Fibroblast of the aortic adventitia (primary cell): ENCODE measurements around the gene MMP21. TPM values are rescaled to one million over a fixed set of nuclear protein-coding genes. Genes with fewer than 3 reads are reported as not detected.

ENCODE experiments used
- DNase-seq: peaks from one replicate; pipeline ENCODE4 v3.0.0-alpha.2; 2010; ENCODE audit warnings: low read depth
- H3K4me3 ChIP-seq: 2 replicates; pipeline ENCODE4 v1.5.1; 2011; ENCODE audit warnings: low read depth, mild to moderate bottlenecking, control low read depth, low read length, moderate library complexity
- total RNA-seq: library from RNA; depleted of rRNA; stranded (reverse); fragments of >200 nt; gene quantifications from 2 replicates; pipeline ENCODE4 v1.2.3, GENCODE V29; 2012; ENCODE audit warnings: low replicate concordance
- TF ChIP-seq, protein P1 (sequence below): IDR thresholded peaks from 2 replicates; pipeline ENCODE4 v1.5.1; 2011; ENCODE audit warnings: mild to moderate bottlenecking, low read length, control low read depth, inconsistent platforms; ENCODE audit not compliant: insufficient read depth

MMP21 gene
- total RNA-seq, 1 donor = 0.09 TPM

DNA sequence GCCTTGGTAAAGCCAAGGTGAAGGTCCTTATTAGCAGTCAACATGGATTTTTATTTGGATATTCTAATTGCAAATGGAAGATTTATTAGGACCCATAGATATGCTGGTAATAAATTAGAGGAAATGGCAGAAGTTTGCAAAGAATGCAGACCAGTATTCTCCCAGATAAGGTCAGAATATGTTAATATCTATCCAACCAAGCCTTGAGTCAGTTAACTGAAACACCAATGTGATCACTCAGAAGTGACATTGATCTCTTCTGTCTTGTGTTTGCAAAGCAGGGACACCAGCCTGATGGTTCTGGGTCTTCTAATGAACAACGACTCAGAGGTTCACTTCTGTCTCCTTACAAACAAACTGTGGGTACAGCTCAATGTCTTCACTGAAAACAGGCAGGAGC, 26.0 kb upstream of the MMP21 start:
- TF ChIP-seq, protein P1, sequence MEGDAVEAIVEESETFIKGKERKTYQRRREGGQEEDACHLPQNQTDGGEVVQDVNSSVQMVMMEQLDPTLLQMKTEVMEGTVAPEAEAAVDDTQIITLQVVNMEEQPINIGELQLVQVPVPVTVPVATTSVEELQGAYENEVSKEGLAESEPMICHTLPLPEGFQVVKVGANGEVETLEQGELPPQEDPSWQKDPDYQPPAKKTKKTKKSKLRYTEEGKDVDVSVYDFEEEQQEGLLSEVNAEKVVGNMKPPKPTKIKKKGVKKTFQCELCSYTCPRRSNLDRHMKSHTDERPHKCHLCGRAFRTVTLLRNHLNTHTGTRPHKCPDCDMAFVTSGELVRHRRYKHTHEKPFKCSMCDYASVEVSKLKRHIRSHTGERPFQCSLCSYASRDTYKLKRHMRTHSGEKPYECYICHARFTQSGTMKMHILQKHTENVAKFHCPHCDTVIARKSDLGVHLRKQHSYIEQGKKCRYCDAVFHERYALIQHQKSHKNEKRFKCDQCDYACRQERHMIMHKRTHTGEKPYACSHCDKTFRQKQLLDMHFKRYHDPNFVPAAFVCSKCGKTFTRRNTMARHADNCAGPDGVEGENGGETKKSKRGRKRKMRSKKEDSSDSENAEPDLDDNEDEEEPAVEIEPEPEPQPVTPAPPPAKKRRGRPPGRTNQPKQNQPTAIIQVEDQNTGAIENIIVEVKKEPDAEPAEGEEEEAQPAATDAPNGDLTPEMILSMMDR = no peak
- DNase-seq = no peak
- H3K4me3 ChIP-seq = no peak overlapping the region

DNA sequence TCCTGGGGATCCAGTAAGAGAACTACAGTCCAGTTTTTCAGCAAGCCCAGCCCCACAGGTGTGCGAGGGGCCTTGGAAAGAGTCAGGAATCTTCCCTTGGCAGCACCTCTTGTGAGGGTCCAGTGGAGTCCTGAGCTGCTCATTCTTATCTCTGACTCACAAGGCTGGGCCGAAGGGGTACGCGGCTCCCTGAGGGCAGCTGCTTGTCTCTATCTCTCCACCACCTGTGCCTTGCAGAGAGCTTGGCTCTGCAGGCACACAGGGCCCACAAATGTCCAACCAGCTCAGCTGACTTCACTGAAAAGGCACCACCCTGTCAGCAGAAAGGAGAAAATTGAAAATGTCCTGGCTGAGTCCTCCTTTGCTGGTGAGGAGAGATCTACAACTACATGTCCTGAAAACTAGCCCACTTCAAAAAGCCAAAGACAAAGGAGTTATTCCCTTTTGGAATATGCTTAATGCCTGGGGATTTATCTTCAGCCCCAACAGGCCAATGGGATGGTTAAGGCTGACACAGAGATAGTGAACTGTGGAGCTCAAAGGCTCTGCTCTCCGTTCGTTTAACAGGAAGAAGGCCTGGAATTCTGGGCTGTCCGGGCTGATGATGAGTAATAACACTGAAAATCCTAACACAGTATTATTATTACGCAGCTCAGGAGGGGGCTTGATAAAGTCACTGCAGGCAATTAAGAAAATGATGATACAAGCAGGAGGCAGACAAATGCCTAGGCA, 24.0 kb upstream of the MMP21 start:
- no peak for DNase-seq
- TF ChIP-seq, protein P1 = no peak
- no peak overlapping the region for H3K4me3 ChIP-seq

DNA sequence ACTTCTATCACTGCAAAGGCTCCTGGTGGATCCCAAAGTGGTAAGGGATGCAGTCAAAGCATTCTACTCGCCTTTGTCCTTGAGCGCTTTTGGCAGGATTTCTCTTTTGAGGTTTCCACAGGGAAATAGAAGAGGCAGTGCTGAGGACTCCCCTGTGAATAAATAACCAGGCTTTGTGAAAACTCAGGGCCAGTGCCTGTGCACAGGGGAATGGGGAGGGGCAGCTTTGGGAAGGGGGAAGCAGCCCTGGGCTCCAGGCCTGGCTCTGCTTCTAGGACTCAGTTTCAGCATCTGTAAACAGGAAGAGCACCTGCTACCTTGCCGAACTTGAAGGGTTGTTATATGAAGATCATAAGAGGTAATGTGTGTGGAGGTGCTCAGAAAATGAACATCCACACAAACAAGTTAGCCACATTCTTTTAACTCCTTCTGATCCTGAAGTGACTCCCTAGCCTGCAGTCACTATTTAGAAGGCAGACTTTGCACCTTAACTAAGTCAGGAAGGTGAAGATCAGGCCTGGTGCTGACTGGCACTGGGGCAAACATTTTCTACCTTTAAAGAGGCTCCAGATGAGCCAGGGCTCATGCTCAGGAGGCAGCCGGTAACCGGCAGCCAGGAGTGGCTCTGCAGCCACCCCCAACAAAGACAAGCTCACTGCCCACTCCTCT, 22.5 kb upstream of the MMP21 start:
- no peak overlapping the region for H3K4me3 ChIP-seq
- TF ChIP-seq, protein P1 = no peak
- DNase-seq = no peak

DNA sequence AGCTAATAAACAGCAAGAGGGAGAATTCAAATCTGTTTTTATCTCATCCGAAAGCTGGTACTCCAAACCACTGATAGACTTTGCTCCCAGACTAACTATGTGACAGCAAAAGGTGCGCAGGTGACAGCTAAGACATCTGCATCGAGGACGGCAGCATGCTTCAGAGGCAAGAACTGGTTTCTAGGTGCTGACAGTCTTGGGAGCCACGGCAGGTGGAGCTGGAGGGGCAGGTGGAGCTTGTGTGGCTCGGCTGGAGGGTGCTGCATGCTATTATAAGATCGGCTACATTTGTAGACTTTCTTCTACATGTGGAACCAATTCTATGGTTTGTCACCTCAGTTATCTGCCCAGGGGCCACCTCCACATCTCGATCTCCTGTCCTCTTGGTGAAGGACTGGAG, 21.8 kb upstream of the MMP21 start:
- DNase-seq = no peak
- no peak overlapping the region for H3K4me3 ChIP-seq
- TF ChIP-seq, protein P1 = no peak

DNA sequence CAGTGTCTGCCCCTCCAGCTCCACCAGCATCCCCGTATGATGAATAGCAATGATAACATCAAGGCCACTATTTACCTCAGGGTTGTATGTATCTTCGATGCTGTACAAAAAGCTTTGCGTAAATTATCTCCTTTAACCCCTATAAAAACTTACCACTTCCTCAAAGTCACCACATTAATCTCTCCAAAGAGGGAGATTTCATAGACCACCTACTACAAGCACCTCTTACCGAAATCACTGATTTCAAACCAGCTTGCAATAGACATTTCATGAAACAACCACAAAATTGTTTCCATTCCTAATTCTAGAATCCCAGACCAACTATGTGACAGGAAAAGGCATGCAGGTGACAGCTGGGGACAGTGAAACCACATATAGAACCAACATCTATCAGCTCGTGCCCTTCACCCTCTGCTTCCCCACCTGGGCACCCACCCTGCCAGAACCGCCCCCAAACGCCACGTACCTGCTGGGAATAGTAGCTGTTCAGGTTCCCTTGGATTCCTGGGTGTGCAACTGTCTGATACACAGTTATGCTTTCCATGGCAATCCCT, 20.1 kb upstream of the MMP21 start:
- DNase-seq = no peak
- no peak overlapping the region for H3K4me3 ChIP-seq
- TF ChIP-seq, protein P1 = no peak

DNA sequence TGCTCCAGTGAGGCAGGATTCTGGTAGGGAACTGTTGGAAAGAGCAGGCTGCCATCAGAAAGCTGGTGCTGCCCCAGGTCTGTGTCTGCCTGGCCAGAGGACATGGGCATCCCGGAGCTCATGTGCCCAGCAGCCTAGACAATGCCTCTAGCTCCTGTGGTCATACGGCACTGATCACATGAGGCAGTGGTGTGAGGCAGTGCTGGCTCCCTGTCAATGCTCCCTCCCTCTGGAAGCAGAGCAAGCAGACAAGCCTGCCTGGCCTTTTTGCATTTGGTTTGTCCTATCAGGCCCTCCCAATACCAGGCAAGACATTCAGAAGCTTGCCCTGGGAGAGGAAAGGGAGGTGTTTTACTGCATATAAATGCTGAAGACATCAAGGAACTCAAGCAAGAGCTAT, 19.5 kb upstream of the MMP21 start:
- no peak overlapping the region for H3K4me3 ChIP-seq
- DNase-seq = peak; percentile 10
- TF ChIP-seq, protein P1 = no peak
